AG08395 (cell line): ENCODE results near the gene GPBAR1.
A peak's percentile ranks its signal among the peaks of the same experiment; 100 is the strongest.

Source experiments
- DNase-seq: peaks from one replicate; pipeline ENCODE4 v3.0.0; 2012; ENCODE audit warnings: mixed read lengths, low spot score

Gene GPBAR1

GRCh38 chr2:218286570-218287459 is 26.0 kb downstream of the GPBAR1 start:
- peak; percentile 94 for DNase-seq

GRCh38 chr2:218289639-218290315 is 29.0 kb downstream of the GPBAR1 start:
- peak; percentile 52 for DNase-seq

- DNase-seq = no peak
Measured at GRCh38 chr2:218290316-218291261, 29.8 kb downstream of the GPBAR1 start.

- DNase-seq = peak; percentile 29
Measured at GRCh38 chr2:218291318-218292047, 30.7 kb downstream of the GPBAR1 start.

- DNase-seq = peak; percentile 93
Measured at GRCh38 chr2:218292048-218293014, 31.5 kb downstream of the GPBAR1 start, which contains the start of gene TMBIM1. TSS of gene TMBIM1 (minus strand) at chr2:218292503. CDS start at chr2:218282141, 10,362 bp downstream.

- DNase-seq = no peak
Measured at GRCh38 chr2:218293715-218294429, 33.1 kb downstream of the GPBAR1 start.

- DNase-seq = no peak
Measured at GRCh38 chr2:218294430-218295022, 33.7 kb downstream of the GPBAR1 start.

- DNase-seq = no peak
Measured at GRCh38 chr2:218295029-218295428, 34.2 kb downstream of the GPBAR1 start.

- DNase-seq = no peak
Measured at GRCh38 chr2:218296200-218296599, 35.4 kb downstream of the GPBAR1 start.

GRCh38 chr2:218296847-218297246 is 36.0 kb downstream of the GPBAR1 start:
- DNase-seq = no peak

GRCh38 chr2:218298314-218298875 is 37.6 kb downstream of the GPBAR1 start:
- DNase-seq = no peak

GRCh38 chr2:218300141-218300540 is 39.3 kb downstream of the GPBAR1 start:
- DNase-seq = no peak

- peak; percentile 63 for DNase-seq
Measured at GRCh38 chr2:218301176-218301819, 40.5 kb downstream of the GPBAR1 start.

GRCh38 chr2:218305383-218305782 is 44.6 kb downstream of the GPBAR1 start:
- DNase-seq = no peak

- DNase-seq = no peak
Measured at GRCh38 chr2:218306184-218306920, 45.5 kb downstream of the GPBAR1 start.

- no peak for DNase-seq
Measured at GRCh38 chr2:218307415-218308090, 46.7 kb downstream of the GPBAR1 start.
